IPS-18a (cell line): Measurements from ENCODE around the gene TSR1.

Source experiments
- H3K27ac ChIP-seq: one replicate; pipeline ENCODE4 v1.5.1; 2013; ENCODE audit warnings: low read length
- H3K27me3 ChIP-seq: one replicate; pipeline ENCODE4 v1.6.1; 2013; ENCODE audit warnings: mild to moderate bottlenecking, low read length; ENCODE audit not compliant: control insufficient read depth, insufficient read depth
- H3K36me3 ChIP-seq: one replicate; pipeline ENCODE4 v1.6.1; 2013; ENCODE audit warnings: low read depth, low read length; ENCODE audit not compliant: control insufficient read depth
- H3K4me1 ChIP-seq: one replicate; pipeline ENCODE4 v1.6.1; 2013; ENCODE audit warnings: low read depth, low read length; ENCODE audit not compliant: control insufficient read depth
- H3K4me3 ChIP-seq: one replicate; pipeline ENCODE4 v1.5.1; 2013; ENCODE audit warnings: low read length
- H3K9ac ChIP-seq: one replicate; pipeline ENCODE4 v1.6.1; 2013; ENCODE audit warnings: mild to moderate bottlenecking, low read length, moderate library complexity
- H3K9me3 ChIP-seq: one replicate; pipeline ENCODE4 v1.6.1; 2013; ENCODE audit warnings: low read depth, low read length; ENCODE audit not compliant: control insufficient read depth

TSR1 gene

GRCh38 chr17:2297023-2297422 is 39.2 kb downstream of the TSR1 start:
- H3K9ac ChIP-seq: no peak overlapping the region
- H3K9me3 ChIP-seq: no peaks in the 10 kb centered on the region
- H3K27me3 ChIP-seq: no peaks in the 10 kb centered on the region
- H3K36me3 ChIP-seq: peaks cover 58% of the 10 kb centered on the region
- H3K27ac ChIP-seq: no peak overlapping the region
- no peak overlapping the region for H3K4me3 ChIP-seq
- H3K4me1 ChIP-seq: no peaks in the 10 kb centered on the region

GRCh38 chr17:2295575-2295974 is 40.7 kb downstream of the TSR1 start:
- no peaks in the 10 kb centered on the region for H3K27me3 ChIP-seq
- peaks cover 67% of the 10 kb centered on the region for H3K36me3 ChIP-seq
- no peaks in the 10 kb centered on the region for H3K4me1 ChIP-seq
- H3K9ac ChIP-seq: no peak overlapping the region
- no peak overlapping the region for H3K4me3 ChIP-seq
- H3K9me3 ChIP-seq: no peaks in the 10 kb centered on the region
- no peak overlapping the region for H3K27ac ChIP-seq

GRCh38 chr17:2292100-2292499 is 44.2 kb downstream of the TSR1 start:
- peaks cover 62% of the 10 kb centered on the region for H3K36me3 ChIP-seq

GRCh38 chr17:2289878-2290478 is 46.3 kb downstream of the TSR1 start:
- Histone ChIP-seq H3K9me3 (no peaks in the 10 kb centered on the region), H3K27me3 (no peaks in the 10 kb centered on the region), H3K9ac (no peak overlapping the region), H3K4me1 (no peaks in the 10 kb centered on the region), H3K36me3 (peaks cover 50% of the 10 kb centered on the region), H3K4me3 (no peak overlapping the region), H3K27ac (no peak overlapping the region)

More at GRCh38 chr17:2292100-2292499, 44.2 kb downstream of the TSR1 start:
- H3K27ac ChIP-seq: no peak overlapping the region
- H3K9me3 ChIP-seq: no peaks in the 10 kb centered on the region
- H3K4me3 ChIP-seq: no peak overlapping the region
- H3K9ac ChIP-seq: no peak overlapping the region
- no peaks in the 10 kb centered on the region for H3K27me3 ChIP-seq
- no peaks in the 10 kb centered on the region for H3K4me1 ChIP-seq

GRCh38 chr17:2283302-2283701 is 53.0 kb downstream of the TSR1 start:
- H3K36me3 ChIP-seq: peaks cover 55% of the 10 kb centered on the region
- H3K9me3 ChIP-seq: no peaks in the 10 kb centered on the region
- H3K9ac ChIP-seq: no peak overlapping the region
- H3K4me1 ChIP-seq: no peaks in the 10 kb centered on the region
- H3K27ac ChIP-seq: no peak overlapping the region
- no peaks in the 10 kb centered on the region for H3K27me3 ChIP-seq
- H3K4me3 ChIP-seq: no peak overlapping the region

GRCh38 chr17:2282297-2282873 is 53.9 kb downstream of the TSR1 start:
- Histone ChIP-seq H3K9ac (no peak overlapping the region), H3K27me3 (no peaks in the 10 kb centered on the region), H3K4me1 (no peaks in the 10 kb centered on the region), H3K9me3 (no peaks in the 10 kb centered on the region), H3K36me3 (peaks cover 49% of the 10 kb centered on the region), H3K4me3 (no peak overlapping the region), H3K27ac (no peak overlapping the region)

GRCh38 chr17:2279707-2280106 is 56.5 kb downstream of the TSR1 start:
- Histone ChIP-seq H3K4me1 (no peaks in the 10 kb centered on the region), H3K9ac (no peak overlapping the region), H3K9me3 (no peaks in the 10 kb centered on the region), H3K4me3 (no peak overlapping the region), H3K27ac (no peak overlapping the region), H3K36me3 (peaks cover 41% of the 10 kb centered on the region), H3K27me3 (no peaks in the 10 kb centered on the region)

DNA sequence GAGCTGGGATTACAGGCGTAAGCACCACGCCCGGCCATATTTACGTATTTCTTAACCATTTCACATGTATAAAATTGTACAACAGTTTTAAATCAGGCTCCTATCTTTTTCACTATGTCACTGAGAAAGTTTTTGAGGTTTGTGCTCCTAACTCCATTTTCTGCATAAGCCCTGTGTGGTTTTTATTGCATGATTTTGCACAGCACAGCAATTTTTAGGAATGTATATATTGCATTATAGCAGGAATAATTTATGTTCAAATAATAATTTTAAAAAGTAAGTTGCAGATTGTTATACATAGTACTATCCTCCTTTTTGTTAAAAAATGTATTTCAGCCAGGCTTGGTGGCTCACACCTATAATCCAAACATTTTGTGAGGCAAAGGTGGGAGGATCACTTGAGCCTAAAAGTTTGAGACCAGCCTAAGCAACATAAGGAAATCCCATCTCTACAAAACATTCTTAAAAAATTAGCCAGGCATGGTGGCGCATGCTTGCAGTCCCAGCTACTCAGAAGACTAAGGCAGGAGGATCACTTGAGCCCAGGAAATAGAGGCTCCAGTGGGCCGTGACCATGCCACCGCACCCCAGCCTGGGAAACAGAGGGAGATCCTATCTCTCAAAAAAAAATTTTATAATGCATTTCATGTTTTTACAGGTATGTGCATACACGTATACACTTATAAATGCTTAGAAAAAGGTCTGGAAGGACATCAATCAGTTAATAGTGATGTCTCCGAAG is 58.7 kb downstream of the TSR1 start:
- Histone ChIP-seq H3K4me3 (no peak overlapping the region), H3K4me1 (no peaks in the 10 kb centered on the region), H3K9me3 (no peaks in the 10 kb centered on the region), H3K27ac (no peak overlapping the region), H3K9ac (no peak overlapping the region), H3K27me3 (no peaks in the 10 kb centered on the region), H3K36me3 (peaks cover 32% of the 10 kb centered on the region)

GRCh38 chr17:2275722-2276121 is 60.5 kb downstream of the TSR1 start:
- Histone ChIP-seq H3K27ac (no peak overlapping the region), H3K36me3 (peaks cover 16% of the 10 kb centered on the region), H3K4me1 (no peaks in the 10 kb centered on the region), H3K9me3 (no peaks in the 10 kb centered on the region), H3K9ac (no peak overlapping the region), H3K27me3 (no peaks in the 10 kb centered on the region), H3K4me3 (no peak overlapping the region)

DNA sequence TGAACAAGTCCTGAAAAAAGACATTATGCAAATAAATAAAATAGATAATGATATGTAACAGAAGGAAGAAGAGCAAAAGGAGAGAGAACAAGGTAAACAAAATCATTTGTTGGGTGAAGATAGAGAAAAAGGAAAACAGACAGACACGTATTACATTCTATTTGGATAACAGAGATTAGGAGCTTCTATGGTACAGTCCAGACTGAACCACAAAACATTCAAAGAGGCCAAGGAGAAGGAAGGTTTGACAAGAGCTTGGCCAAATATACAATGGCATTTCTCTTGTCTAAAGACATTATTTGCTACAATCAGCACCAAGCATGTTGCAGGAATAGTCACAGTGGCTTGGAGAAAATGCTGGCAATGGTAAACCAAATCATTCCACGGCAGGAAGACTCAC is 61.8 kb downstream of the TSR1 start:
- Histone ChIP-seq H3K9me3 (no peaks in the 10 kb centered on the region), H3K4me1 (no peaks in the 10 kb centered on the region), H3K36me3 (peaks cover 9% of the 10 kb centered on the region), H3K9ac (no peak overlapping the region), H3K27ac (no peak overlapping the region), H3K4me3 (no peak overlapping the region), H3K27me3 (no peaks in the 10 kb centered on the region)
